Mucosa of rectum (tissue), 2 donors: ENCODE data around the gene VILL.
A peak's percentile ranks its signal among the peaks of the same experiment; 100 is the strongest.
"Not testable (repeated sequence)": the region's sequence is repeated elsewhere in the genome, so short reads cannot be mapped to it uniquely, and the experiment has no call there.

Source experiments
- H3K27ac ChIP-seq, 2 donors: one replicate each; pipeline ENCODE4 v1.7.0; 2013; ENCODE audit warnings: inconsistent platforms in 2 of 2, low read depth in 2 of 2, low read length in 2 of 2
- H3K27me3 ChIP-seq, 2 donors: one replicate each; pipeline ENCODE4 v1.7.0; 2013; ENCODE audit warnings: low read length in 2 of 2; ENCODE audit not compliant: control insufficient read depth in 2 of 2, insufficient read depth in 2 of 2
- H3K36me3 ChIP-seq, 2 donors: one replicate each; pipeline ENCODE4 v1.7.0; 2013; ENCODE audit warnings: low read length in 2 of 2; ENCODE audit not compliant: control insufficient read depth in 2 of 2, insufficient read depth in 2 of 2
- H3K4me1 ChIP-seq, 2 donors: one replicate each; pipeline ENCODE4 v1.7.0; 2013; ENCODE audit warnings: low read length in 2 of 2, mild to moderate bottlenecking in 1 of 2; ENCODE audit not compliant: control insufficient read depth in 2 of 2, insufficient read depth in 2 of 2
- H3K4me3 ChIP-seq, 2 donors: one replicate each; pipeline ENCODE4 v1.7.0; 2013; ENCODE audit warnings: low read length in 2 of 2
- H3K9ac ChIP-seq, 2 donors: one replicate each; pipeline ENCODE4 v1.7.0; 2013; ENCODE audit warnings: low read length in 2 of 2, low read depth in 1 of 2, mild to moderate bottlenecking in 1 of 2
- H3K9me3 ChIP-seq, 2 donors: one replicate each; pipeline ENCODE4 v1.7.0; 2013; ENCODE audit warnings: low read length in 2 of 2; ENCODE audit not compliant: control insufficient read depth in 2 of 2
- donor health status: healthy.
- donor health status: Normal muscosa, but diverticular disease.

The VILL gene

DNA sequence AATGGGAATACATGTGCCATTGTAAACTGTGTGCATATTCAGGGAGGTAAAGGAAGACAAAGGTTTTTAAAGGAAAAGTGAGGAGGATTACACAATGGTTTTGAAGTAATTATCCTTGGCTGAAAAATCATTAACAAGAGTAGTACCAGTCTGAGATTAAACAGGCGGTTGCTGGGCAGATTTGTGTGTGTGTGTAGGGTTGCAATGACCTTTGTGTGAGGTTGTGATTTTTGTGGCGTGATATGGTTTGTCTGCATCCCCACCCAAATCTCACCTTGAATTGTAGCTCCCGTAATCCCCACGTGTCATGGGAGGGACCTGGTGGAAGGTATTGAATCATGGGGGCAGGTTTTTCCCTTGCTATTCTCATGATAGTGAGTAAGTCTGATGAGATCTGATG, 55.4 kb downstream of the VILL start:
- H3K27ac ChIP-seq = peak overlapping the region in 1 of 2 donors; percentile 0
- H3K27me3 ChIP-seq = no peaks in the 10 kb centered on the region
- peaks cover 3 to 4% of the 10 kb centered on the region in 2 donors for H3K4me1 ChIP-seq
- no peak overlapping the region for H3K4me3 ChIP-seq
- no peaks in the 10 kb centered on the region for H3K9me3 ChIP-seq
- no peak overlapping the region for H3K9ac ChIP-seq
- no peaks in the 10 kb centered on the region for H3K36me3 ChIP-seq

DNA sequence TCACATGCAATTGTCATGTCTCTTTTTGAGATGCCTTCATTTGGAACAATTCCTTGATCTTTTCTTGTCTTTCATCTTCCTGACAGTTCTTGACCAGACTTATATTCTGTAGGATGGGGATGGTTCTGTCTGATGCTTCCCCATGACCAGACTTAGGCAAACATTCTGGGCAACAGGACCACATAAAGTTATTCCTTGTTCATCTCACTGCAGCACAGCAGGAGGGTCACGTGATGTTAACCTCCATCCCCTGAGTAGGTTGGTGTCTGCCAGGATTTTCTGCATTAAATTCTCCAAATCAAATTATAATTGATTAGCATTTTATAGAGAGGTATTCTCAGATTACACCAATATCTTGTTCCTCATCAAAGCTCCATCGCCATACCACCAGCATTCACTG, 56.2 kb downstream of the VILL start:
- Histone ChIP-seq H3K4me1 (peaks cover 3 to 4% of the 10 kb centered on the region in 2 donors), H3K36me3 (no peaks in the 10 kb centered on the region), H3K9ac (no peak overlapping the region), H3K4me3 (no peak overlapping the region), H3K27ac (no peak overlapping the region), H3K27me3 (no peaks in the 10 kb centered on the region), H3K9me3 (no peaks in the 10 kb centered on the region)

DNA sequence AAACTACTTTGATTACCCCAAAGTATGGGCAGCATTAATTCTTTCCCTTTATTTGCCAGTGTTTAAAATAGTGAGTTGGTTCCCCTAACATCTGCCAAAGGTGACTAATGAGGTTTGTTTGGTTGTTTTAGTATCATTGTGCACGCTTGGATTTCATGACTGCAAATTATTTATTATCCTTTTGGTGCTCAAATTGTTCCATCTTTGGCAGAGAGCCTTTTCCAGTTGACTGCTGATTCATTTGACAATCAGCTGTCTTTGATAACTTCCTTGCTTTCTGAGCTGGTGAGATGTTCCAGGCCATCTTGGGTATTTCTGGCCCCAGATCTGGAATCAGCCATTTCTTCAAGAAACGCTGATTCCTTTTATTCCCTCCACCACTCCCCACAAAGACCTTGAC, 57.3 kb downstream of the VILL start:
- Histone ChIP-seq H3K9ac (no peak overlapping the region), H3K27ac (no peak overlapping the region), H3K4me1 (peaks cover 3 to 4% of the 10 kb centered on the region in 2 donors), H3K9me3 (no peaks in the 10 kb centered on the region), H3K4me3 (no peak overlapping the region), H3K36me3 (no peaks in the 10 kb centered on the region), H3K27me3 (no peaks in the 10 kb centered on the region)

DNA sequence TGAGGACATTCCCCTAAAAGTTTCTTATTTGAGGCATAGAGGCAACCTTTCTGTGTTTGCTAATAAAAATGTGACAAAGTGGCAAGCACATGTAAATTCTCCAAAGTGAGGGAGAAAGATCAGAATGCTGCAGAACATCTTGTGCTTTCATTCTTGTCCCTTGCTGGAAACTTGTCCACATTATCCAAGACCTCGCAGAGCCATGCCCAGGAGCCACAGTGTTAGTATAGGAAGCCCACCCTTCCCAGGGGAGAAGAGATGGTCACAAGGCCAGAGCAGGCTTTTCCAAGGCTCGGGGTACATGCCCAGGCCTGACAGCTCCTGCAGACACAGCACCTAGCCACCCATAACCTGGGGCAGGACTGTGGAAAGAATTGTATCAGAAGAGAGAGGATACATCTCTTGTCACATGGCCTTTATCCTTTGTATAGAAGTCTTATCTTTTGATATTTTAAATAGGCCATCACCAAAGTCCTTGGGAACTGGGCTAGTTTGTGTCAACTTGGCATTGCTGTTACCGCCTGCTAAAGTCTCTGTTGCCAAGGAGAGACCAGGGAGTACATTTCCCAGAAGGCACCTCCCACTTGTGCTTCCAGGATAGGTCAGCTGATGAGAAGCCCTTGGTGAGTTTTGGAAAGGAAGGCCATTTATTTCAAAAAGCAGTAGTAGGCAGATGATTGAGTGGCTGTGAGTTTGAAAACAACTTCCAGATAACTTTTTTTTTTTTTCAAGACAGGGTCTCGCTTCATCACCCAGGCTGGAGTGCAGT, 59.0 kb downstream of the VILL start:
- H3K27me3 ChIP-seq = no peaks in the 10 kb centered on the region
- no peaks in the 10 kb centered on the region for H3K4me1 ChIP-seq
- H3K4me3 ChIP-seq = no peak overlapping the region
- H3K9ac ChIP-seq = no peak overlapping the region
- H3K36me3 ChIP-seq = no peaks in the 10 kb centered on the region
- no peaks in the 10 kb centered on the region for H3K9me3 ChIP-seq
- no peak overlapping the region for H3K27ac ChIP-seq

DNA sequence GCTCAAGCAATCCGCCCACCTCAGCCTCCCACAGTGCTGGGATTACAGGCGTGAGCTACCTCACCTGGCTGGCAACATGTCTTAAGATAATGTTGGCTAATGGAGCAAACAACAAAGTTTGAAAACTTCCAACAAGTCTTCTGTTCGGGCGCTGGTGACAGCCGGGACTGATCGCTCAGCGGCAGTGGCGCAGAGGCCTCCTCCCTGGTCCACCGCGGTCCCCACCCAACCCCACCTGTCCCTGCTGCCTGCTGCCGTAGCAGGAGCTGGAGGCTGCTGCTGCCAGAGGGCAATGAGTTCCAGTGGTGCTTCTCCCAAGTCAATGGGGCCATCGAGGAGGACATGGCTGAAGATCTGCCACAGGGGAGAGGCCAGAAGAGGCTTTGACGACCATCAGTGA, 60.5 kb downstream of the VILL start:
- Histone ChIP-seq H3K9me3 (no peaks in the 10 kb centered on the region), H3K4me1 (no peaks in the 10 kb centered on the region), H3K36me3 (no peaks in the 10 kb centered on the region), H3K27ac (no peak overlapping the region), H3K4me3 (no peak overlapping the region), H3K9ac (no peak overlapping the region), H3K27me3 (no peaks in the 10 kb centered on the region)

DNA sequence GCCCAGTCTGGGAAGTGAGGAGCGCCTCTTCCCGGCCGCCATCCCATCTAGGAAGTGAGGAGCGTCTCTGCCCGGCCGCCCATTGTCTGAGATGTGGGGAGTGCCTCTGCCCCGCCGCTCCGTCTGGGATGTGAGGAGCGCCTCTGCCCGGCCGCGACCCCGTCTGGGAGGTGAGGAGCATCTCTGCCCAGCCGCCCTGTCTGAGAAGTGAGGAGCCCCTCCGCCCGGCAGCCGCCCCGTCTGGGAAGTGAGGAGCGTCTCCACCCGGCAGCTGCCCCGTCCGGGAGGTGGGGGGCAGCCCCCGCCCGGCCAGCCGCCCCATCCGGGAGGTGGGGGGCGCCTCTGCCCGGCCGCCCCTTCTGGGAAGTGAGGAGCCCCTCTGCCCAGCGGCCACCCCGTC, 62.7 kb downstream of the VILL start:
- not testable (repeated sequence) for H3K36me3 ChIP-seq, H3K4me1 ChIP-seq, H3K27me3 ChIP-seq, H3K4me3 ChIP-seq, H3K9me3 ChIP-seq, H3K9ac ChIP-seq, H3K27ac ChIP-seq

DNA sequence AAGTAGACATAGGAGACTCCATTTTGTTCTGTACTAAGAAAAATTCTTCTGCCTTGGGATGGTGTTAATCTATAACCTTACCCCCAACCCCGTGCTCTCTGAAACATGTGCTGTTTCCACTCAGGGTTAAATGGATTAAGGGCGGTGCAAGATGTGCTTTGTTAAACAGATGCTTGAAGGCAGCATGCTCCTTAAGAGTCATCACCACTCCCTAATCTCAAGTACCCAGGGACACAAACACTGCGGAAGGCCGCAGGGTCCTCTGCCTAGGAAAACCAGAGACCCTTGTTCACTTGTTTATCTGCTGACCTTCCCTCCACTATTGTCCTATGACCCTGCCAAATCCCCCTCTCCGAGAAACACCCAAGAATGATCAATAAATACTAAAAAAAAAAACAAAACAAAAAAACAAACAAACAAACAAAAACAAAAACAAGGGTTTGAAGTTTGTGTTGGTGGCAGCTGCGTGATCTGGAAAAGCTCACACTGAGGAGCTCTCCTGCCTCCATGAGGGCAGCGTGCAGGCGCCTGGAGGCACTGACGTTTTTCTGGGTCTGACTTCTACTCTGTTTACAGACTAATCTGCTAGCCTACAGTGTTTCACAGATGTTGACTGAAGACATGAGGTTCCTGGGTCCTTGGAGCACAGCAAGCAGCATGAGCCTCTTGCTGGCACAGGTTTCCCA, 63.4 kb downstream of the VILL start:
- not testable (repeated sequence) for H3K36me3 ChIP-seq, H3K27ac ChIP-seq, H3K9me3 ChIP-seq, H3K27me3 ChIP-seq, H3K4me1 ChIP-seq, H3K4me3 ChIP-seq, H3K9ac ChIP-seq

DNA sequence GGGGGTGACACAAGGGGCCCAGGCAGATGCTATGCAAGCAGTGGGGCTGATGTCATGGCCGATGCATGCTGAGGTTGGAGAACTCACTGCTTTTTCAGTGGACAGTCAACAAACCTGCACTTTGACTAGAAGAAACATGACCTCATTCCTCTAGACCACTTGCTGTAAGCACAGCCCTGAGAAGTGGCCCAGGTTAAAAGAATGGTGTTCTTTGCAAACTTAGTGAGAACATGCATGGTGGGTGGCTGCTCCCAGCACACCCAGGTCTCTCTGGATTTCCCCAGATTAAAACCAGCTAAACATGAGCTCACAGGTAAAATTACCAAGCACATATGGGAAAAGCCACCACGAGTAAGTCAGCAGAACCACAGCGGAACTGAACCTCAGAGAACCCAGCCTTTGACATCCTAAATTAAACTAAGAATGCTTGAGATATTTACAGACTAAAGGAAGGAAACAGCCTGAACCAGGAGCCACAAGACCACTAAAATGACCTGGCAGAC, 64.0 kb downstream of the VILL start:
- Histone ChIP-seq H3K9ac (no peak overlapping the region), H3K9me3 (no peaks in the 10 kb centered on the region), H3K27ac (no peak overlapping the region), H3K27me3 (no peaks in the 10 kb centered on the region), H3K4me3 (no peak overlapping the region), H3K4me1 (no peaks in the 10 kb centered on the region), H3K36me3 (no peaks in the 10 kb centered on the region)
